Measurements from ENCODE around the gene MBNL3.

The MBNL3 gene

DNA sequence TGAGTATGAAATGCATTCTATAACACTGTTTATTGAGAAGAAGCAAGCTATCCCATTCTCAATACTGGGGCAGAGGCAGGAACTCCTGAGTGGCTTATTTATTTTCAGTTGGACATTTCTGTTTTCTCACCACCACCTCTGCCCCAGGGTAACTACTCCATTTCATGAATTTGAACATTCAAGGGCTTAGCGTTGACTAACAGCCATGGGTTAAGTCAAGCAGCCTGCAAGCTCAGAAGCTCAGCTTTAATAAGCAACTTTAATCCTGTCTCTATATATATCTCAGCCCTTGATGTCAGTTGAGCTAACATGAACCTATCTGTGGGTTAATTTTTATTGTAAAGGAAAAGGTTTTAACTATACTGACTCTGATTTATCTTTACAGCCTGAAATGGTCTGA is 93.8 kb downstream of the MBNL3 start:
- H3K9ac ChIP-seq (ENCODE audit: low read length) = no peak overlapping the region
- TF ChIP-seq CTCF (IDR thresholded peaks at IDR 0.05; ENCODE audit: low read length) (no peak), EZH2 (IDR thresholded peaks at IDR 0.05; ENCODE audit: borderline replicate concordance, low read length) (no peak)
- no peaks in the 10 kb centered on the region for H4K20me1 ChIP-seq (ENCODE audit: insufficient read depth, low read length)
- no peaks in the 10 kb centered on the region for H3K4me1 ChIP-seq (ENCODE audit: insufficient read depth, low read length, severe bottlenecking)
- peaks cover 6% of the 10 kb centered on the region; the same call in 1 of the 2 replicates for H3K36me3 ChIP-seq (ENCODE audit: insufficient read depth, low read length)
- H3F3A ChIP-seq (ENCODE audit: insufficient read depth, low read length) = no peaks in the 10 kb centered on the region
- no peak overlapping the region for H3K4me3 ChIP-seq (ENCODE audit: low read depth, low read length, poor library complexity, severe bottlenecking)
- H3K9me3 ChIP-seq (ENCODE audit: low read length) = no peaks in the 10 kb centered on the region
- no peak overlapping the region for H3K4me2 ChIP-seq (ENCODE audit: low read length)
- no peaks in the 10 kb centered on the region for H3K27me3 ChIP-seq (ENCODE audit: insufficient read depth, low read length)
- H3K27ac ChIP-seq (ENCODE audit: low read depth, low read length, poor library complexity, severe bottlenecking) = no peak overlapping the region
- H2AFZ ChIP-seq (ENCODE audit: low read length) = no peak overlapping the region
- H3K9me2 ChIP-seq (ENCODE audit: low read depth, low read length) = no peaks in the 10 kb centered on the region
- no peaks in the 10 kb centered on the region for H3K79me2 ChIP-seq (ENCODE audit: insufficient read depth, low read length)

DNA sequence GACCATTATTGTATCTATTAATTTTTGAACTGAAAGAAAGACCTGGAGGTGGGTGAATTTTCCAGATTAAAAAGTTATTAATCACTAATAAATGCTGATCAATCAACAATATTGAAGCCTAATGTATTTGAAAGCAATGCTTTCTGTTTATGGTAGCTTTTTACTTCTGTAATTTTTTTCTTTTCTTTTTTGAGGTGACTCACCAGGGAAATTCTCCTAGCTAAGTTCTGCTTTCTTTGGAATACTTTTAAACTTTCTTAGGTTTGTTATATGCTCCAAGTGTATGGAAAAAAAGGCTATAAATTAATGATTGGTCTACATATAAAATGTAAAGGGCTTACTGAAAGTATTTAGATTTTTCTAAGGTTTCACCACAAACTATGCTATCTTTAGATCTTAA is 94.2 kb downstream of the MBNL3 start:
- Histone ChIP-seq H3K9me2 (ENCODE audit: low read depth, low read length) (no peaks in the 10 kb centered on the region), H3K27ac (ENCODE audit: low read depth, low read length, poor library complexity, severe bottlenecking) (no peak overlapping the region), H3K9me3 (ENCODE audit: low read length) (no peaks in the 10 kb centered on the region), H3K79me2 (ENCODE audit: insufficient read depth, low read length) (no peaks in the 10 kb centered on the region), H3K4me1 (ENCODE audit: insufficient read depth, low read length, severe bottlenecking) (no peaks in the 10 kb centered on the region), H3K27me3 (ENCODE audit: insufficient read depth, low read length) (no peaks in the 10 kb centered on the region), H3K36me3 (ENCODE audit: insufficient read depth, low read length) (peaks cover 6% of the 10 kb centered on the region; the same call in 1 of the 2 replicates), H4K20me1 (ENCODE audit: insufficient read depth, low read length) (no peaks in the 10 kb centered on the region), H3K4me3 (ENCODE audit: low read depth, low read length, poor library complexity, severe bottlenecking) (no peak overlapping the region), H3K4me2 (ENCODE audit: low read length) (no peak overlapping the region), H3K9ac (ENCODE audit: low read length) (no peak overlapping the region), H2AFZ (ENCODE audit: low read length) (no peak overlapping the region), H3F3A (ENCODE audit: insufficient read depth, low read length) (no peaks in the 10 kb centered on the region)
- TF ChIP-seq EZH2 (IDR thresholded peaks at IDR 0.05; ENCODE audit: borderline replicate concordance, low read length) = no peak
- TF ChIP-seq CTCF (IDR thresholded peaks at IDR 0.05; ENCODE audit: low read length) = no peak

- Histone ChIP-seq H3K79me2 (ENCODE audit: insufficient read depth, low read length) (no peaks in the 10 kb centered on the region), H3K36me3 (ENCODE audit: insufficient read depth, low read length) (peaks cover 6% of the 10 kb centered on the region; the same call in 1 of the 2 replicates), H4K20me1 (ENCODE audit: insufficient read depth, low read length) (no peaks in the 10 kb centered on the region), H3K9me3 (ENCODE audit: low read length) (no peaks in the 10 kb centered on the region), H3K9ac (ENCODE audit: low read length) (no peak overlapping the region), H3K27me3 (ENCODE audit: insufficient read depth, low read length) (no peaks in the 10 kb centered on the region), H3K4me2 (ENCODE audit: low read length) (no peak overlapping the region), H3K9me2 (ENCODE audit: low read depth, low read length) (no peaks in the 10 kb centered on the region), H3K27ac (ENCODE audit: low read depth, low read length, poor library complexity, severe bottlenecking) (no peak overlapping the region), H3K4me1 (ENCODE audit: insufficient read depth, low read length, severe bottlenecking) (no peaks in the 10 kb centered on the region), H2AFZ (ENCODE audit: low read length) (no peak overlapping the region), H3F3A (ENCODE audit: insufficient read depth, low read length) (no peaks in the 10 kb centered on the region), H3K4me3 (ENCODE audit: low read depth, low read length, poor library complexity, severe bottlenecking) (no peak overlapping the region)
- no peak for TF ChIP-seq EZH2 (IDR thresholded peaks at IDR 0.05; ENCODE audit: borderline replicate concordance, low read length)
- TF ChIP-seq CTCF (IDR thresholded peaks at IDR 0.05; ENCODE audit: low read length) = no peak
Observed at GRCh38 chrX:132393992-132394391, 94.8 kb downstream of the MBNL3 start.

All from OCI-LY1 (cell line).